ENCODE measurements around the gene NOMO2.
"Not testable (repeated sequence)": the region's sequence is repeated elsewhere in the genome, so short reads cannot be mapped to it uniquely, and the experiment has no call there.

Gene NOMO2

GRCh38 chr16:18498430-18498829, 63.5 kb downstream of the NOMO2 start:
- DNase-seq = not testable (repeated sequence)

DNA sequence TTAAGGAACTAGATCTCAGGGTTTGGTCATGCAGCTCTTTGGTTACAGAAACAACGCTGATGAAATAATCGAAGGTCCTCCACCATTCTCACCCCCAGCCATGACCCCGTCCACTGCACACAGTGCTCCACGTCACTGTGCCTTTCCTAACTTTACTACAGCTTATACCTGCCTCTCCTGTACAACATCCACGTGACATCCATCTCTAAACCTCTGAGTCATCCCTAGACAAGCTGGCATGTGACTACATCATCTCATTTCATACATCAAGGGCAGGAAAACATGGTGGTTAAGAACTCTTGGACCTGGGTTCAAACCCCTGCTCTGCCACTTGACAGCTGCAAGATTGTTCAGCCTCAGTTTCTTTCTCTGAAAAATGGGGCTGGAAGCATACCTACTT, 64.9 kb downstream of the NOMO2 start:
- not testable (repeated sequence) for DNase-seq

DNA sequence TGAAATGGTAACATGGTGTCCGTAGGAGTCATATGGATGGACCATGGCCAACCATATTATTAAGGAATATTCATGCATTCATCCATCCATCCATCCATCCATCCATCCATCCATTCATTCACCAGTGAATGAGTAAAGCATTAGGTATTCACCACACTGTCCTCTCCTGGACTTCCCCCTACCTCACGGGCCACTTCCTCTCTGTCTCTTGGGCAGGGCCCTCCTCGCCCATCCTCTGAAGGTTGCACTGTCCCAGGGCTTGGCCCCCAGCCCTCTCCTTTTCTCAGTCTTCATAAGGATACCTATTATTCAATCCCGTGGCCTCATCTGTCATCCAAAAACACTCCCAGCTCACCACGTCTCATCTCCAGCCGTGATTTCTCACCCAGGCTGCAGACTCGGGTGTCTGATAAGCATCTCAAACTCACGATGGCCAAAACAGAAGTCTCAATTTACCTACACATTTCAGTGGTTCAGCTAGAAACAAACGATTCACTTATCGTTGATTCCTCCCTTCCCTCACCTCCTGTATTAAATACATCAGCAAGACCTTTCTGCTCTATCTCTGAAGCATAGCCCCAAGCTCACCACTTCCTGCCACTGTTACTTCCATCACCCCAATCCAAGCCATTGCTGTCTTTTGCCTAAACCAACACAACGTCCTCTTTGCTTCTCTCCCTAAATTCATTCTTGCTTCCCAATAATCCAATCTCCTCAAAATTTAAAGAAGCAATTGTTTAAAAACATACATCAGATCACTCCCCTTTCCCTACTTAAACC, 69.6 kb downstream of the NOMO2 start:
- DNase-seq = not testable (repeated sequence)

DNA sequence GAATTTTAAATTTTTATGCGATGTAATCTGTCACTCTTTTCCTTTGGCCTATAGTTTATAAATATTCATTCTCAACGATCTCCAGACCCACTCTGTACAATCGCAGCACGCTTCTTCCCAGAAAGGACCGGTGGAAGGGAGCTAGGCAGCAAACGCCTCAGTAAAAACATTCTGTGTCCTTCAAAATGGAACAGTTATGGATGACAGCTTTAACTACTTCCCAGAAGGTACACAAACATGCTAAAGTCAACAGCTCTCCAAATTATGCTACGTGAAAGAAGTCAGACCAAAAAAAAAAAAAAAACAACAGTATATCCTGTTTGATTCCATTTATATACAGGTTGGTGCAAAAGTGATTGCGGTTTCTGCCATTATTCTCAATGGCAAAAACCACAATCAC, 125.9 kb downstream of the NOMO2 start:
- not testable (repeated sequence) for DNase-seq

DNA sequence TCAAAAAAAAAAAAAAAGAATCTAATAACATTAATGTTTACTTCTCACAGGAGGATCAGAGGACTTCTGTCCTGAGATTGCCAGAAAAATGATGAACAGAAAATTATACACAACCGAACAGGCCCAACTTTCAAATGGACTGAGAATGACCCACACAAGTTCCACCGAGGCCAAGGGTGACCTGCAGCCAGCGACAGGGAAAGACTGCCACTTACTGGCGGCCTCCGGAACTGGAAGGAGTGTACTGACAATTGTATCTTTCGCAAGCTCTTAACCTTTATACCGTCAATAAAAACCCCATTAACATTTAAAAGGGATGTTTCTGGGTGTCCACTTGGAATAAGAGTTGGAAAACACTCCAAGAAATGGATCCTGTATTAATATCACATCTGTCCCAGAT, 146.1 kb downstream of the NOMO2 start:
- DNase-seq = not testable (repeated sequence)

DNA sequence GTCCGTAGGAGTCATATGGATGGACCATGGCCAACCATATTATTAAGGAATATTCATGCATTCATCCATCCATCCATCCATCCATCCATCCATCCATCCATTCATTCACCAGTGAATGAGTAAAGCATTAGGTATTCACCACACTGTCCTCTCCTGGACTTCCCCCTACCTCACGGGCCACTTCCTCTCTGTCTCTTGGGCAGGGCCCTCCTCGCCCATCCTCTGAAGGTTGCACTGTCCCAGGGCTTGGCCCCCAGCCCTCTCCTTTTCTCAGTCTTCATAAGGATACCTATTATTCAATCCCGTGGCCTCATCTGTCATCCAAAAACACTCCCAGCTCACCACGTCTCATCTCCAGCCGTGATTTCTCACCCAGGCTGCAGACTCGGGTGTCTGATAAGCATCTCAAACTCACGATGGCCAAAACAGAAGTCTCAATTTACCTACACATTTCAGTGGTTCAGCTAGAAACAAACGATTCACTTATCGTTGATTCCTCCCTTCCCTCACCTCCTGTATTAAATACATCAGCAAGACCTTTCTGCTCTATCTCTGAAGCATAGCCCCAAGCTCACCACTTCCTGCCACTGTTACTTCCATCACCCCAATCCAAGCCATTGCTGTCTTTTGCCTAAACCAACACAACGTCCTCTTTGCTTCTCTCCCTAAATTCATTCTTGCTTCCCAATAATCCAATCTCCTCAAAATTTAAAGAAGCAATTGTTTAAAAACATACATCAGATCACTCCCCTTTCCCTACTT, 152.2 kb downstream of the NOMO2 start:
- DNase-seq = not testable (repeated sequence)

DNA sequence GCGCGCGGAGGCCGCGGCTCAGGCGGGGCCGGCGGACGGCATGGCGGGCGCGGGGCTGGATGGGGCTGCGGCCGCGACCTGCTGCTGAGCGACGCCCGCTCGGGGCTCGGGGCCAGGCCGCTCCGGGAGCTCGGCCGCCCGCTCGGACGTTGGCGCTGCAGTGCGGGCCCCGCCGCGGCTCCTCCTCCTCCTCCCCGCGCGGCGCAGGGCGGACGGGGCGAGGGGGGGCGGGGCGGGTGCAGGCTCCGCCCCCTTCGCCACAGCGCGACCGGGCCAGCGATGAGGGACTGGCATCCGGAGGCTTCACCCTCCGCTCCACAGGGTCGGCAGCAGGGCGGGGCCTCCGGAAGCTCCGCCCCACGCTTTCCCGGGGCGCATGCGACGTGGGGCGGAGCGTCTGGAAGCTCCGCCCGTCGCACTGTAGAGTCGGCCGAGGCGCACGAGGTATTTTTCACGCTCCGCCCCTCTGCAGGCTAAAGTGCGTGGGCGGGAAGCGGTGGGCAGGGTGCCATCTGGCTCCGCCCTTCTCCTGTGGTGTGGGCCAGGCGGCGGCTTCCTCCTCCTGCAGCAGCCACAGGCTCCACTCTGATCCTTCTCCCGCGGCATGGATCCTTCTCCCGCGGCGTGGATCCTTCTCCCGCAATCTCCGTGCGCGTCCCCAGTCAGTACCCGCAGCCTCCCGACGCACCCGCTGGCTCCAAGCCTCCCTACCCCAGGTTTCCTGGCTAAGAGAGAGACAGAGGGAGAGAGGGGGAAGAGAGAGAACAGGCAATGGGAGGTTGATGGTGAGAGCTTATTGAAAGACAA, 159.8 kb downstream of the NOMO2 start:
- DNase-seq = not testable (repeated sequence)

- peak; percentile 32 for DNase-seq
These were observed 160.7 kb downstream of the NOMO2 start for GRCh38 chr16:18401159-18401558.

DNA sequence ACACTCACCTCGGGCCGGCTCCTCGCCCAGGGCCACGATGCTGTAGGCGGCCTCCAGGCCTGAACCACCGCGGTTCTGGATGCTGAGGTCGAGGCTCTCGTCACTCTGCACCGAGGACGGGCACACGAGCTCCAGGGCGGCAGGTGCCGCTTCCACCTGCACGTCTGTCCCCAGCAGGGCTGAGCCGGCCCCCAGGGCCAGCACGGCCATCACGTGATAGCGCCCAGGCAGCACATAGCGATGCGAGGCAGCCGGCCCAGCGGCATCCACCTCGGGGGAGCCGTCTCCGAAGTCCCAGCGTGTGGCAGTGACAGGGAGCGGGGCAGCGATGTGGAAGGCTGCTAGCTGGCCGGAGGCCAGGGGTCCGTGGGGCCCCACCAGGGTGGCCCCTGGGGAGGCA, 167.5 kb downstream of the NOMO2 start:
- not testable (repeated sequence) for DNase-seq

- DNase-seq = not testable (repeated sequence)
These were observed 174.1 kb downstream of the NOMO2 start for GRCh38 chr16:18387767-18388166.

GRCh38 chr16:18386517-18386916, 175.4 kb downstream of the NOMO2 start:
- DNase-seq = not testable (repeated sequence)

- not testable (repeated sequence) for DNase-seq
These were observed 176.6 kb downstream of the NOMO2 start for GRCh38 chr16:18385285-18385684.

DNA sequence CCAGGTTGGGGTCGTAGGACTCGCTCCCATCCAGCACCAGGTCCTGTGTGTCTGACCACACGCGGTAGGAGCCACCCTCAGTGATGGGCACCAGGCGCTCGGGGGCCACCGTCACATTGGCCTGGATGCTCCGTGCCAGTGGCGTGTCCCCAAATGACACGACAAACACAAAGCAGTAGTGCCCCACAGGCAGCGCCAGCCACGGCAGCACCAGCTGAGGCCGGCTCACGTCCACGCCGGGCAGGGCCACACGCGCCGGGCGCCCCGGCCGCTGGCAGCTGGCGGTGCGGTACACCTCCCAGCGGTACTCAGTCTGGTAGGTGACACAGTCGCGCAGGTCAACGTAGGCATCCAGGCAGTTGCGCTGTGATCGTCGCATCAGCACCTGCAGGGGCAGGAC, 177.0 kb downstream of the NOMO2 start:
- not testable (repeated sequence) for DNase-seq

- not testable (repeated sequence) for DNase-seq
These were observed 177.7 kb downstream of the NOMO2 start for GRCh38 chr16:18384098-18384636.

GRCh38 chr16:18382696-18383095, 179.2 kb downstream of the NOMO2 start:
- not testable (repeated sequence) for DNase-seq
